ENCODE results near the gene CACTIN.

The CACTIN gene

GRCh38 chr19:3610745-3611717 lies 15.6 kb downstream of the CACTIN start:
- no peak for FAIRE-seq

DNA sequence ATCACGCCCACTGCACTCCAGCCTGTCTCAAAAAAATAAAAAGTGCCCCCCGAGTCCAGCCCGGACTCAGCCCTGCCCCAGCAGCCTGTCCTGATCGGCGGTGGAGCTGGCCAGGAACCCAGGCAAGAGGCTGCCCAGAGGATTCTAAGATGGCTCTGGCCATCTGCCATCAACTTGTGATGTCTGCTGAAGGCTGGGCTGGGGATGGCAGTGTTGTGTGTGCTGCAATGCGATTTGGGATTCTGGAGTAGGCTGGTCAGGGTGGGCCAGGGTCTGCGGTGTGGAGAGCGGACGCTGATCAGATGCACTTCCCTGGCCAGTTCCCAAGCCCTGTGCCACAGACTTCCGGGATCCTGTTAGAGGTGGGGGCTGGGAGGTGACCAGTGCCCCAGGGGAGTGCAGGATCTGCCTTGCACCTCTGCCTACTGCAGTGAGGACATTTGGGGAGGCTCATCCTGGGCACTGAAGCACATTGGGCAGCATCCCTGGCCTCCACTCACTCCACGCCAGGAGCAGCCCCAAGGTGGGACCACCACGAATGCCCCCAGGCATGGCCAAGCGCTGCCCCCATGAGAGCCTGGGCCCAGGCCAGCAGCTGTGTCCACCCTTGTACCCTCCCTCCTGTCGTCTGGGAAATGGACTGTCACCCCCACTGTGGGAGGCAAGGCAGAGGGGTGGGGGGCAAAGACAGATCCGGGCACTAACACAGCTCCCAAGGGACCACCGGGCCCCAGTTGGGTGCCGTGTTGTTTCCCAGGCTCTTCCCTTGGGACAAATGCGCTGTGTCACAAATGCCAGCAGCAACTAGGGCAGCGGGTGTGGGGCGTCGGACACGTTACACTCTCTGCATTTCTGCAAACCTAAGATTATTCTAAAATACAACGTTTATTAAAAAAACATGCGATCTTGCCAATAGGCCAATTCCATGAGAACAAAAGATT lies 16.5 kb downstream of the CACTIN start:
- FAIRE-seq, result no peak
- DNase-seq (ENCODE audit: insufficient read length), result no peak
- peak; percentile 42 for TF ChIP-seq POLR2AphosphoS5 (IDR thresholded peaks at IDR 0.05; ENCODE audit: low read depth, low read length)
- TF ChIP-seq POLR2A (IDR thresholded peaks at IDR 0.05; ENCODE audit: low read depth, low read length), result no peak

More at GRCh38 chr19:3610745-3611717, 15.6 kb downstream of the CACTIN start:
- TF ChIP-seq POLR2AphosphoS5 (IDR thresholded peaks at IDR 0.05; ENCODE audit: low read depth, low read length) (no peak), TAF1 (IDR thresholded peaks at IDR 0.05; ENCODE audit: borderline replicate concordance, low read depth, low read length) (no peak), POLR2A (IDR thresholded peaks at IDR 0.05; ENCODE audit: low read depth, low read length) (no peak)
- DNase-seq (ENCODE audit: insufficient read length), result no peak

DNA sequence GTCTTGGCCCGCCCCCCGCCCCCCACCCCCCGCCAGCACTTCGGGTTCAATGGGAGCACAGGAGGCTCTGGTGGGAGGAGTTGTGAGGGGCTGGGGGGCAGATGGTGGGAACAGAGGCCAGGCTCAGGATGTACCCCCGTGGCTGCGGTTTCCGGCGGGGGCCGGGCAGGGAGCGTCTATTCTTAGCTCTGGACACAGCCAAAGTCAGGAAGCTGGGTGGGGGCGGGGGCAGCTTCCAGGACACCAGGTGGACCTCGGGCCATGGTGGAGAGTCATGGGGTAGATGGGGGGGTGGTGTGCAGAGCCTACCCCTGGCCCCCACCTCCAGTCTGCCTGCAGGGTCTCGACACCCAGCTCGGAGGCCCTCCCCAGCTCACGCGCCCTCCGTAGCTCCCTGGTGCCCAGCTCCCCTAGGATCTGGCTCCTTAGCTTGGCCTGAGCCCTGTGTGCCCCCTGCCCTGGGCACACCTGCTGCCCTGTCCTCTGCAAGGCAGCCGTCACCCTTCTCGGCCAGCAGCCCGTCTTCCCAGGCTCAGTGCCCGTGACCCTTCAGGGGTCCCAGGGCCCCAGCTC lies 17.8 kb downstream of the CACTIN start:
- TF ChIP-seq TAF1 (IDR thresholded peaks at IDR 0.05; ENCODE audit: borderline replicate concordance, low read depth, low read length) (no peak), POLR2A (IDR thresholded peaks at IDR 0.05; ENCODE audit: low read depth, low read length) (no peak)
- FAIRE-seq (no peak), DNase-seq (ENCODE audit: insufficient read length) (no peak)

DNA sequence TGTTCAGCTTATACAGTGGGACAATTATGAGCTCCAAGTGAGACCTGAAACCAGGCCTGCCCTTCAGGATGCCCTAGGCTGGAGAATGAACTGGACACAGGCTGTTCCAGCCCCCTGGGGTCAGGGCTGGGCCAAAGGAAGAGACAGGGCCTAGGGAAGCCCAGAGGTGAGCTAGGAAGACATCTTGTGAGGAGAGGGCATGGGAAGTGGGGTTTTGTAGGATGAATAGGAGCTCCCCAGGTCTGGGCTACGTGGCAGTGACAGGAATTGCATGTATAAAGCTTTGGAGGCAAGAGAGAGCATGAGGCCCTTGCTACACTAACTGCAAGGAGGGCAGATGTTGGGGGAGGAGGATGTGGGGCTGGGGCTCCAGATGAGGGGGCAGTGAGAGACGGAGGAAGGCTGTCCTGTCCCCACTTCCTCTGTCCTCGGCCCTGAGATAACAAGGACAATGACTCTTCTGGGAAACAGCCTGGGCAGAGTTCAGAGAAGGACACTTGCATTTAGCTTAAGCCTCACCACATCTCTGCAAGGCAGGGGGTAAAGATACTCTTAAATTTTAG lies 18.4 kb downstream of the CACTIN start:
- DNase-seq (ENCODE audit: insufficient read length) (no peak), FAIRE-seq (no peak)
- TF ChIP-seq POLR2A (IDR thresholded peaks at IDR 0.05; ENCODE audit: low read depth, low read length) (no peak), TAF1 (IDR thresholded peaks at IDR 0.05; ENCODE audit: borderline replicate concordance, low read depth, low read length) (no peak), POLR2AphosphoS5 (IDR thresholded peaks at IDR 0.05; ENCODE audit: low read depth, low read length) (no peak)

GRCh38 chr19:3607303-3608078 lies 19.1 kb downstream of the CACTIN start:
- no peak for FAIRE-seq
- no peak for DNase-seq (ENCODE audit: insufficient read length)
- TF ChIP-seq POLR2A (IDR thresholded peaks at IDR 0.05; ENCODE audit: low read depth, low read length), result no peak
- no peak for TF ChIP-seq POLR2AphosphoS5 (IDR thresholded peaks at IDR 0.05; ENCODE audit: low read depth, low read length)
- TF ChIP-seq TAF1 (IDR thresholded peaks at IDR 0.05; ENCODE audit: borderline replicate concordance, low read depth, low read length), result no peak

DNA sequence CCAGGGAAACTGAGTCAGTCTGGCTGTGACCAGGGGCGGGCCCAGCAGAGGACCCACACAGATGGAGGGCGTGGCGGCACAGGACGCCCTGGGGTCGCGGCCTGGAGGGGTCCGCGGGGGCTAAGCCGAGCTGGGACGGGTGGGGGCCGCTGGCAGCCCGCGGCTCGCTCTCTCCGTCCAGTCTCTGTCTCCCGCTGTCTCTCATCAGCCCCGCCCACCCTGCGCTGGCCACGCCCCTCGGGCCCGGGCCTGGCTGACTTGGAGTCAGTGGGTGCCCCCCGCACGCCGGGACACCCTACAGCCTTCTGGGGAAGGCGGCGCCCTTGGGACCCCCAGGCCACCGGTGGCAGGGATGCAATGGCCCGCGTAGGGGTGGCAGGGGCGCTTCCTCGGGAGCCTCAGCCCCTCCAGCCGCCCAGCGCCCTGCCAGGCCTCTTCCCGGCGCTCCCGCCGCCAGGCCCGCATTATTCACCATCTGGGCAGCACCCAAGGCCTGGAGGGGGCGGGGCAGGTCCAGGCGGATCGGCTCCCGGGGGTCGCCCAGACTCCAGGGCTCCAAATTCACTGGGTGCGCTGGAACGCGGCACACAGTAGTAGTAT lies 19.8 kb downstream of the CACTIN start, which contains the start of gene TBXA2R:
TSS of gene TBXA2R (minus strand) at position 186 of the 600 bp plus-strand sequence. CDS start 6,241 bp downstream, outside the sequence.
- no peak for TF ChIP-seq POLR2A (IDR thresholded peaks at IDR 0.05; ENCODE audit: low read depth, low read length)
- no peak for TF ChIP-seq POLR2AphosphoS5 (IDR thresholded peaks at IDR 0.05; ENCODE audit: low read depth, low read length)
- no peak for TF ChIP-seq TAF1 (IDR thresholded peaks at IDR 0.05; ENCODE audit: borderline replicate concordance, low read depth, low read length)

DNA sequence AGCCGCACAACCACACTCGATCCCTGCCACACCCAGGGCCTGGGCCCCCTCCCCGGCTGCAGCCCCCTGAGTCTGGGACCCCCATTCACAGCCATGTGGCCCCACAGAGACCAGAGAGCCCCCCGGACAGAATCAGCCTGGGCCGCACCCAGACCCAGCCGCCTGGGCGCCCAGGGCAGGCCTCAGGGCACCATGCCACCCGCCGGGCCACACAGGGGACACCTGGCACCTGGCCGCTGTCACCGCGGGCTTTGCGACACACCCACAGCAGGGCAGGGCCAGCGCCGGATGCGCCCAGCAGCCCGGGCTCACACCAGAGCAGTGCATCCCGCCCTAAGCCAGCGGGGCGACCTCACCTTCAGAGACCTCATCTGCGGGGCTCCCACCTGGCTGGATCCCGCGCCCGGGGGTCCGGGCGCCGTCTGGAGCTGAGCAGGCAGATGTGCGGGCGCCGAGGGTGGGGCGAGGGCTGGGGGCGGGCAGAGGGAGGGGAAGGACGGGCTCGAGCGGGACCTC lies 20.4 kb downstream of the CACTIN start:
- no peak for DNase-seq (ENCODE audit: insufficient read length)
- no peak for TF ChIP-seq TAF1 (IDR thresholded peaks at IDR 0.05; ENCODE audit: borderline replicate concordance, low read depth, low read length)
- TF ChIP-seq POLR2A (IDR thresholded peaks at IDR 0.05; ENCODE audit: low read depth, low read length), result no peak
- TF ChIP-seq POLR2AphosphoS5 (IDR thresholded peaks at IDR 0.05; ENCODE audit: low read depth, low read length), result no peak

More for the DNA sequence above, 19.8 kb downstream of the CACTIN start, which contains the start of gene TBXA2R:
- DNase-seq (ENCODE audit: insufficient read length) (peak; percentile 65), FAIRE-seq (no peak)

GRCh38 chr19:3605770-3606169 lies 20.8 kb downstream of the CACTIN start:
- DNase-seq (ENCODE audit: insufficient read length), result no peak
- peak; percentile 74 for FAIRE-seq
- TF ChIP-seq POLR2A (IDR thresholded peaks at IDR 0.05; ENCODE audit: low read depth, low read length) (no peak), POLR2AphosphoS5 (IDR thresholded peaks at IDR 0.05; ENCODE audit: low read depth, low read length) (no peak), TAF1 (IDR thresholded peaks at IDR 0.05; ENCODE audit: borderline replicate concordance, low read depth, low read length) (no peak)

More for the DNA sequence above, 20.4 kb downstream of the CACTIN start:
- no peak for FAIRE-seq

- peak; percentile 36 for FAIRE-seq
- TF ChIP-seq TAF1 (IDR thresholded peaks at IDR 0.05; ENCODE audit: borderline replicate concordance, low read depth, low read length) (no peak), POLR2A (IDR thresholded peaks at IDR 0.05; ENCODE audit: low read depth, low read length) (no peak), POLR2AphosphoS5 (IDR thresholded peaks at IDR 0.05; ENCODE audit: low read depth, low read length) (no peak)
- no peak for DNase-seq (ENCODE audit: insufficient read length)
Observed at GRCh38 chr19:3605361-3605760, 21.2 kb downstream of the CACTIN start.
